Measurements from ENCODE around the gene OPTC. TPM values are rescaled to one million over a fixed set of nuclear protein-coding genes. Genes with fewer than 3 reads are reported as not detected.

Gene OPTC
- total and polyA plus RNA-seq, 9 of the 15 experiments (the other 6 are each of a cell fraction or from before 2014, with no cell fraction given), result not detected

DNA sequence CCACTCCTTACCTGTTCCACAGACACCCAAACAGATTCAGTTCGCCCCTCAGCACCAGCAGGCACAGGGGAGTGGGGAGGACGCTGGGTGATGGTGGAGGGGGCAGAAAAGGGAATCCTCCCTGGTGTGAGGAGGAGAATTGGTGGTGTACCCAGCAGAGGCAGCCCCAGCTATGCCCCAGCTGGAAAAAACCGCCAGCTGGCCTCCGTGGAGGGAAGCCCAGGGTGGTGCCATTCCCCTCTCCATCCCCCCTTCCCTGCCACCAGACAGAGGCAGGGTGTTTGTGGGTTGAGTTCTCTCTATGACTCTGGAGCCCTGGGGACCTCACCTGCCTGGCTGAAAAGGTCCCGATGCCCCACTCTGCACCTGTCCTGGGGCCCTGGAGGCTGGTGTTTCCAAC lies 27.9 kb downstream of the OPTC start:
- Histone ChIP-seq H3K4me2 (ENCODE audit: insufficient read depth, low read length) (no peak overlapping the region), H3K79me2 (ENCODE audit: control insufficient read depth, insufficient read depth, low read length) (no peaks in the 10 kb centered on the region), H3K9me3 (replicated peaks; ENCODE audit: control insufficient read depth, insufficient read depth, low read depth, low read length) (no peaks in the 10 kb centered on the region), H2AFZ (ENCODE audit: low read depth, low read length) (no peak overlapping the region), H4K20me1 (replicated peaks; ENCODE audit: control insufficient read depth, insufficient read depth, low read length) (peaks cover 17% of the 10 kb centered on the region), H3K9ac (ENCODE audit: insufficient read depth in 1 of 2, low read depth in 2 of 2, low read length in 2 of 2) (no peak overlapping the region), H3K27me3 (ENCODE audit: control insufficient read depth in 2 of 2, insufficient read depth in 2 of 2, low read length in 2 of 2) (peaks cover 49 to 89% of the 10 kb centered on the region in 2 experiments), H3K4me3 (no peak overlapping the region), H3K4me1 (replicated peaks in 1 of 2; ENCODE audit: control insufficient read depth in 2 of 2, insufficient read depth in 2 of 2, low read length in 2 of 2) (no peaks in the 10 kb centered on the region; a peak in 1 of 5 replicates), H3K9me1 (ENCODE audit: control insufficient read depth, insufficient read depth, low read length) (no peaks in the 10 kb centered on the region), H3K27ac (ENCODE audit: extremely low read depth, low read depth, low read length) (no peak overlapping the region), H3K36me3 (ENCODE audit: control insufficient read depth, insufficient read depth, low read length) (no peaks in the 10 kb centered on the region)
- no peak for TF ChIP-seq NR3C1 (CRISPR knock-in tag; IDR thresholded peaks at IDR 0.05)
- no peak for TF ChIP-seq CC2D1A (IDR thresholded peaks at IDR 0.05)
- no peak for TF ChIP-seq POLR2G (IDR thresholded peaks at IDR 0.05; ENCODE audit: low read depth, low read length)
- TF ChIP-seq FOXK2 (conservative IDR thresholded peaks at IDR 0.05 in 1 of 2, IDR thresholded peaks at IDR 0.05 in 1 of 2; ENCODE audit: low read depth in 2 of 2), result no peak
- TF ChIP-seq RB1 (IDR thresholded peaks at IDR 0.05; ENCODE audit: low read depth), result no peak
- TF ChIP-seq ZNF699 (CRISPR knock-in tag; IDR thresholded peaks at IDR 0.05; ENCODE audit: insufficient replicate concordance), result no peak
- TF ChIP-seq, protein P1, sequence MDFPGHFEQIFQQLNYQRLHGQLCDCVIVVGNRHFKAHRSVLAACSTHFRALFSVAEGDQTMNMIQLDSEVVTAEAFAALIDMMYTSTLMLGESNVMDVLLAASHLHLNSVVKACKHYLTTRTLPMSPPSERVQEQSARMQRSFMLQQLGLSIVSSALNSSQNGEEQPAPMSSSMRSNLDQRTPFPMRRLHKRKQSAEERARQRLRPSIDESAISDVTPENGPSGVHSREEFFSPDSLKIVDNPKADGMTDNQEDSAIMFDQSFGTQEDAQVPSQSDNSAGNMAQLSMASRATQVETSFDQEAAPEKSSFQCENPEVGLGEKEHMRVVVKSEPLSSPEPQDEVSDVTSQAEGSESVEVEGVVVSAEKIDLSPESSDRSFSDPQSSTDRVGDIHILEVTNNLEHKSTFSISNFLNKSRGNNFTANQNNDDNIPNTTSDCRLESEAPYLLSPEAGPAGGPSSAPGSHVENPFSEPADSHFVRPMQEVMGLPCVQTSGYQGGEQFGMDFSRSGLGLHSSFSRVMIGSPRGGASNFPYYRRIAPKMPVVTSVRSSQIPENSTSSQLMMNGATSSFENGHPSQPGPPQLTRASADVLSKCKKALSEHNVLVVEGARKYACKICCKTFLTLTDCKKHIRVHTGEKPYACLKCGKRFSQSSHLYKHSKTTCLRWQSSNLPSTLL (IDR thresholded peaks at IDR 0.05), result no peak
- TF ChIP-seq, protein P2, sequence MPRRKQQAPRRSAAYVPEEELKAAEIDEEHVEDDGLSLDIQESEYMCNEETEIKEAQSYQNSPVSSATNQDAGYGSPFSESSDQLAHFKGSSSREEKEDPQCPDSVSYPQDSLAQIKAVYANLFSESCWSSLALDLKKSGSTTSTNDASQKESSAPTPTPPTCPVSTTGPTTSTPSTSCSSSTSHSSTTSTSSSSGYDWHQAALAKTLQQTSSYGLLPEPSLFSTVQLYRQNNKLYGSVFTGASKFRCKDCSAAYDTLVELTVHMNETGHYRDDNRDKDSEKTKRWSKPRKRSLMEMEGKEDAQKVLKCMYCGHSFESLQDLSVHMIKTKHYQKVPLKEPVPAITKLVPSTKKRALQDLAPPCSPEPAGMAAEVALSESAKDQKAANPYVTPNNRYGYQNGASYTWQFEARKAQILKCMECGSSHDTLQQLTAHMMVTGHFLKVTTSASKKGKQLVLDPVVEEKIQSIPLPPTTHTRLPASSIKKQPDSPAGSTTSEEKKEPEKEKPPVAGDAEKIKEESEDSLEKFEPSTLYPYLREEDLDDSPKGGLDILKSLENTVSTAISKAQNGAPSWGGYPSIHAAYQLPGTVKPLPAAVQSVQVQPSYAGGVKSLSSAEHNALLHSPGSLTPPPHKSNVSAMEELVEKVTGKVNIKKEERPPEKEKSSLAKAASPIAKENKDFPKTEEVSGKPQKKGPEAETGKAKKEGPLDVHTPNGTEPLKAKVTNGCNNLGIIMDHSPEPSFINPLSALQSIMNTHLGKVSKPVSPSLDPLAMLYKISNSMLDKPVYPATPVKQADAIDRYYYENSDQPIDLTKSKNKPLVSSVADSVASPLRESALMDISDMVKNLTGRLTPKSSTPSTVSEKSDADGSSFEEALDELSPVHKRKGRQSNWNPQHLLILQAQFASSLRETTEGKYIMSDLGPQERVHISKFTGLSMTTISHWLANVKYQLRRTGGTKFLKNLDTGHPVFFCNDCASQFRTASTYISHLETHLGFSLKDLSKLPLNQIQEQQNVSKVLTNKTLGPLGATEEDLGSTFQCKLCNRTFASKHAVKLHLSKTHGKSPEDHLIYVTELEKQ (CRISPR knock-in tag; IDR thresholded peaks at IDR 0.05), result no peak
- TF ChIP-seq FOXJ2 (tag; IDR thresholded peaks at IDR 0.05), result no peak
- TF ChIP-seq TRIM28 (IDR thresholded peaks at IDR 0.05), result no peak
- CTCF ChIA-PET (ENCODE audit: low intra/inter-chr PET ratio), result no interaction called here
- in situ Hi-C loops (cut with MboI) (no loop called here), intact Hi-C loops (cut with micrococcal nuclease) (no loop called here)
- POLR2A ChIA-PET, result interaction anchor here (0.6 kb wide), 1 partner anchor 68 kb away, joined by 3 read pairs; no protein-coding TSS in a partner anchor
- WGBS (ENCODE audit: insufficient coverage, low coverage, missing lambda C conversion rate), result 0% methylated on average over 5 of the region's 5 CpGs
- FAIRE-seq (no peak), ATAC-seq (no peak), DNase-seq (ENCODE audit: extremely low read depth in 1 of 4, low spot score in 3 of 4) (no peak)
- no TSS peak for BruUV-seq (replicated peaks)

Measured in K562 (cell line).